ENCODE measurements around the gene C1QTNF2. TPM values are rescaled to one million over a fixed set of nuclear protein-coding genes. Genes with fewer than 3 reads are reported as not detected.

The C1QTNF2 gene
- polyA plus RNA-seq, 1 donor from 2014 or later: 0.09 TPM

- H3K27ac ChIP-seq (ENCODE audit: low read length): no peak overlapping the region
- no peak overlapping the region for H3K4me2 ChIP-seq (ENCODE audit: low read length)
- H3K4me3 ChIP-seq (ENCODE audit: low read length): no peak overlapping the region
These were observed 60.3 kb downstream of the C1QTNF2 start for GRCh38 chr5:160310140-160310539.

GRCh38 chr5:160306696-160307095 lies 63.7 kb downstream of the C1QTNF2 start:
- Histone ChIP-seq H3K36me3 (ENCODE audit: insufficient read depth, low read length) (no peaks in the 10 kb centered on the region), H3K9me3 (ENCODE audit: low read length) (no peaks in the 10 kb centered on the region), H3K4me2 (ENCODE audit: low read length) (no peak overlapping the region), H3F3A (ENCODE audit: insufficient read depth, low read length, poor library complexity, severe bottlenecking) (no peaks in the 10 kb centered on the region), H3K4me3 (ENCODE audit: low read length) (no peak overlapping the region), H3K79me2 (replicated peaks; ENCODE audit: insufficient read depth, low read length) (peaks cover 3% of the 10 kb centered on the region), H3K27ac (ENCODE audit: low read length) (no peak overlapping the region), H3K27me3 (ENCODE audit: insufficient read depth, low read depth, low read length) (peaks cover 1% of the 10 kb centered on the region), H4K20me1 (ENCODE audit: insufficient read depth) (no peaks in the 10 kb centered on the region), H3K9ac (ENCODE audit: low read length) (no peak overlapping the region), H3K9me2 (ENCODE audit: insufficient read depth, low read length) (no peaks in the 10 kb centered on the region), H2AFZ (ENCODE audit: low read depth, low read length) (no peak overlapping the region)
- TF ChIP-seq POLR2AphosphoS5 (IDR thresholded peaks at IDR 0.05): no peak
- TF ChIP-seq MXI1 (conservative IDR thresholded peaks at IDR 0.05; ENCODE audit: poor library complexity, severe bottlenecking): no peak
- TF ChIP-seq REST (IDR thresholded peaks at IDR 0.05; ENCODE audit: borderline replicate concordance): no peak

More at GRCh38 chr5:160310140-160310539, 60.3 kb downstream of the C1QTNF2 start:
- TF ChIP-seq SMC3 (conservative IDR thresholded peaks at IDR 0.05; ENCODE audit: poor library complexity) (no peak), TAF1 (IDR thresholded peaks at IDR 0.05; ENCODE audit: low read depth) (no peak), RAD21 (conservative IDR thresholded peaks at IDR 0.05) (no peak), POLR2AphosphoS5 (IDR thresholded peaks at IDR 0.05) (no peak), REST (IDR thresholded peaks at IDR 0.05; ENCODE audit: borderline replicate concordance) (no peak), CTCF (IDR thresholded peaks at IDR 0.05; ENCODE audit: poor library complexity, severe bottlenecking) (no peak), EZH2 (IDR thresholded peaks at IDR 0.05; ENCODE audit: borderline replicate concordance, insufficient read depth, low read length, poor library complexity, severe bottlenecking) (no peak), MXI1 (conservative IDR thresholded peaks at IDR 0.05; ENCODE audit: poor library complexity, severe bottlenecking) (no peak), EP300 (conservative IDR thresholded peaks at IDR 0.05; ENCODE audit: poor library complexity, severe bottlenecking) (no peak)
- no peaks in the 10 kb centered on the region for H3F3A ChIP-seq (ENCODE audit: insufficient read depth, low read length, poor library complexity, severe bottlenecking)
- H3K9ac ChIP-seq (ENCODE audit: low read length): no peak overlapping the region
- H3K27me3 ChIP-seq (ENCODE audit: insufficient read depth, low read depth, low read length): peaks cover 6% of the 10 kb centered on the region
- no peaks in the 10 kb centered on the region for H3K9me3 ChIP-seq (ENCODE audit: low read length)
- no peak overlapping the region for H2AFZ ChIP-seq (ENCODE audit: low read depth, low read length)
- no peaks in the 10 kb centered on the region for H3K9me2 ChIP-seq (ENCODE audit: insufficient read depth, low read length)
- peaks cover 14% of the 10 kb centered on the region for H3K79me2 ChIP-seq (replicated peaks; ENCODE audit: insufficient read depth, low read length)
- H3K36me3 ChIP-seq (ENCODE audit: insufficient read depth, low read length): no peaks in the 10 kb centered on the region
- H4K20me1 ChIP-seq (ENCODE audit: insufficient read depth): no peaks in the 10 kb centered on the region

Data from neural cell (in vitro differentiated cells).